ENCODE measurements around the gene PRR16.
"Not testable (repeated sequence)": the region's sequence is repeated elsewhere in the genome, so short reads cannot be mapped to it uniquely, and the experiment has no call there.

Gene PRR16

DNA sequence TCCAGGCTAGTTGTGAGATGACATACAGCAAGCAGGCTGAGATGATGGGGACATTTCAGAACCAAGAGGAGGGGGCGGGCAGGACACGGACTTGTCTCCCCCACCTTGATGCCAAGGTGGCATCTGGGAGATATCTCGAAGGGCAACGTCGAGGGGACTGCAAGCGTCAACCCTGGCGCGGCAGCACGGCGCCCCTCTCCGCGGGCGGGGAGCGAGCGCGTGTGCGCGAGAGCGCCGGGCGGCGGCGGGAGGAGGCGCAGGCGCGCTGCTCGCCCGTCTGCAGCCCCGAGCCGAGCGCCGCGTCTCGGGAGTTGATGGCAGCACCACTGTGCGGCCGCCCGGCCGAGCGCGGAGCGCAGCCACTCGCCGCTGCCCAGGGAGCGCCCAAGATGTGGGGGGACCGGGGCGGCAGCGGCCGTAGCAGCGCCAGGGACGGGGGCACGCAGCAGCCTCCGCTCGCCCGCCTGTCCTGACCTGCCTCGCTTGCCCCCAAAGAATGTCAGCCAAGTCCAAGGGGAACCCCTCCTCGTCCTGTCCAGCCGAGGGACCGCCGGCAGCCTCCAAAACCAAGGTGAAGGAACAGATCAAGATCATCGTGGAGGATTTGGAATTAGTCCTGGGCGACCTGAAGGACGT lies at the start of gene PRR16:
Gene PRR16 (plus strand): TSS at position 310 of the 636 bp plus-strand sequence.
- in situ Hi-C loops (cut with HindIII; ENCODE audit: low sequenced_read_pairs) = no loop called here

DNA sequence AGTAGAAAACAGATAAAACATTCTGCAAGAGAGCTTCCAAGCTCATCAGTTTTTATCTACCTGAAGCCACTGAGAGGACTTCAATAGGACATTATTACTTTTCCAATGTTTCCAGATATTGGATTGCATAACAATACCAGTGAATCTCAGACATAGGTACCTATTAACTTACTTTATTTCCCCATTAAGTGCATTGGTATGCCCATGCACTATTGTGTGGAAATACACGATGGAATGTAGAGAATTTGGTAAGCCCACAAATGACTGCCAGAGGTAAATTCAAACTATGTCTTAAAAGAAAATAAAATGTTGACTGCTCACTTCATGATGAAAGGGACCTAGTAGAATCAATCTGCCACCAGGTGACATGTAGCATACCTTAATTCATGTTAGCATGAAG lies 48.1 kb upstream of the PRR16 start:
- in situ Hi-C loops (cut with HindIII; ENCODE audit: low sequenced_read_pairs) = no loop called here

DNA sequence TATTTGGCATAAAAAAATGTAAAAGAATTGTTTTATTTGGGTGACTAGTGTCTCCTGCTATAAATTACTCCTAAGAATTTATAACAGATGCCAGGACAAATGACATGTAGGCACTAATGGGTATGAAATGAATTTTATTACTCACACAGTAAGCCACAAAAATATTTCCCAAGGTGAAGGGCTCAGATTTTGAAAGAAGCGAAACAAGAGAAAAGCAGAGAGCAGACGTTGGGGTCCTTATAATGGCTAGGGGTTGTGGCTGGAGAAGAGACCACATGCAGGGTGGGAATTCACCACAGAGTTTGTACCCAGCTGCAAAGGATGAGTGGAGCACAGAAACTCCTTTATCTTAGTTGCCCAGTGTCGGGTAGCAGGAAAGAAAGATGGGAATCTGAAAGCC lies 45.0 kb upstream of the PRR16 start:
- in situ Hi-C loops (cut with HindIII; ENCODE audit: low sequenced_read_pairs) = no loop called here

DNA sequence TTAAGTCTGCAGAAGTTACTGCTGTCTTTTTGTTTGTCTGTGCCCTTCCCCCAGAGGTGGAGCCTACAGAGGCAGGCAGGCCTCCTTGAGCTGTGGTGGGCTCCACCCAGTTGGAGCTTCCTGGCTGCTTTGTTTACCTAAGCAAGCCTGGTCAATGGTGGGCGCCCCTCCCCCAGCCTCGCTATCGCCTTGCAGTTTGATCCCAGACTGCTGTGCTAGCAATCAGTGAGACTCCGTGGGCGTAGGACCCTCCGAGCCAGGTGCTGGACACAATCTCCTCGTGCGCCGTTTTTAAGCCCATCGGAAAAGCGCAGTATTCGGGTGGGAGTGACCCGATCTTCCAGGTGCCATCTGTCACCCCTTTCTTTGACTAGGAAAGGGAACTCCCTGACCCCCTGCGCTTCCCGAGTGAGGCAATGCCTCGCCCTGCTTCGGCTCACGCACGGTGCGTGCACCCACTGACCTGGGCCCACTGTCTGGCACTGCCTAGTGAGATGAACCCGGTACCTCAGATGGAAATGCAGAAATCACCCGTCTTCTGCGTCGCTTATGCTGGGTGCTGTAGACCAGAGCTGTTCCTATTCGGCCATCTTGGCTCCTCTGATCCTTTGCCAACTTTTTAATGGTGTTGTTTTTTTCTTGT lies 37.3 kb upstream of the PRR16 start:
- in situ Hi-C loops (cut with HindIII; ENCODE audit: low sequenced_read_pairs) = not testable (repeated sequence)

DNA sequence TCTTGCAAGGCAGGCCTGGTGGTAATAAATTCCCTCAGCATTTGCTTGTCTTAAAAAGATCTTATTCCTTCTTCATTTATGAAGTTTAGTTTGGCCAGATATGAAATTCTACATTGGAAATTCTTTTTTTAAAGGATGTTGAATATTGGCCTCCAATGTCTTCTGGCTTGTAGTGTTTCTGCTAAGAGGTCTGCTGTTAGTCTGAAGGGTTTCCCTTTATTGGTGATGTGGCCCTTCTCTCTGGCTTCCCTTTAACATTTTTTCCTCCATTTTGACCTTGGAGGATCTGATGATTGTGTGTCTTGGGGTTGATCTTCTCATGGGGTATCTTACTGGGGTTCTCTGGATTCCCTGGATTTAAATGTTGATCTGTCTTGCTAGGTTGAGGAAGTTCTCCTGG lies 33.5 kb upstream of the PRR16 start:
- in situ Hi-C loops (cut with HindIII; ENCODE audit: low sequenced_read_pairs) = loop anchor here (5.0 kb wide), 1 partner anchor 37 kb away; no protein-coding TSS in a partner anchor

DNA sequence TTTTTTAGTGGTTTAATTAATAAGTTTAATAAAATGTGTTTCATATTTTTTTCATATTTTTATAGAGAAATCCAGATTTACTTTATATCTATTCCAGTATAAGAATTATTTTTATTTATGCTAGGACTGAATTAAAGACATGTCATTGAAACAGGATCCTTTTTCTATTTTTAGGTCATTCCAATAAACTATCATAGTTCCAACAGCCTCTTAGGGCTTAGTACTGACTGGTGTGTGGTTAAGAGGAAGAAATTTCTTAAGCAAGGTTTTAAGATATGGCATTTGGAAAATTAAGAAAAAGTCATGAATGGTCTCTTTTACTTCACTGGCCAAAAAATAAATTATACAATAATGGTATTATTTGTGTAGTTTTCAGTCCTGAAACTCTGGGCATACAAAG lies 31.2 kb upstream of the PRR16 start:
- in situ Hi-C loops (cut with HindIII; ENCODE audit: low sequenced_read_pairs) = loop anchor here (5.0 kb wide), 1 partner anchor 34 kb away; no protein-coding TSS in a partner anchor

DNA sequence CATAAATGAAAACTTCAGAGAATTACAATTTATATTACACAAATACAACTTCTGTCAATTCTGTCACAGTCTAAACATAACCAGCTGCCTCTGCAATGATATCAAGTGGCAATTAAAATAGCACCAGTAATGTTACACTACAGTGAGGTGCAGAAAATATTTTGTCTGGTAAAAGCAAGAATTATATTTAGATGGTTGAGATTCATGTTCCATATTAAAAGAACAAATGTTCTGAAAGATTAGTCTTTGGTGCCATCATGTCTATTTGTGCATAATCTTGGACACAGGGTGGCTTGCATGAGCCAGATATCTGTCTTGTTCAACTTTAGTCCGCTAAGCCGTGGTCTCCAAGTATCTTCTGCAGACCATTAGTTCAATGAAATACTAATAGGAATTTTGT lies 29.0 kb upstream of the PRR16 start:
- in situ Hi-C loops (cut with HindIII; ENCODE audit: low sequenced_read_pairs) = no loop called here

DNA sequence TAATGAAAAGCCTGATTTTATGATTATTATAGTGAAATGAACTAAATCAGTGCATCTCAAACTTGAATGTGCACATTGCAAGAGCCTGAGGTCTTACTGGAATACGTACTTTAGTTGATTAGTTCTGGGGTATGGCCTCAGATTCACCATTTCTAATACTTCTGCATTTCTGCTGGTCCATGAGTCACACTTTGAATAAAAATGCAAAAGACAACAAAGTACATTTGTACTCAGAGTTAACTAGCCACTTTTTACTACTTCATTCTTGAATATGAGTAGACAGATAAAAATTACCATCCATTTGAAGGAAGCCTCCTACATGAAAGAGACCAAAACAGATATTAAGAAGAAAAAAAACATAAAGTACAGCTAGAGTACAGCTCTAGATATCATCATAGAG lies 27.1 kb upstream of the PRR16 start:
- in situ Hi-C loops (cut with HindIII; ENCODE audit: low sequenced_read_pairs) = no loop called here

DNA sequence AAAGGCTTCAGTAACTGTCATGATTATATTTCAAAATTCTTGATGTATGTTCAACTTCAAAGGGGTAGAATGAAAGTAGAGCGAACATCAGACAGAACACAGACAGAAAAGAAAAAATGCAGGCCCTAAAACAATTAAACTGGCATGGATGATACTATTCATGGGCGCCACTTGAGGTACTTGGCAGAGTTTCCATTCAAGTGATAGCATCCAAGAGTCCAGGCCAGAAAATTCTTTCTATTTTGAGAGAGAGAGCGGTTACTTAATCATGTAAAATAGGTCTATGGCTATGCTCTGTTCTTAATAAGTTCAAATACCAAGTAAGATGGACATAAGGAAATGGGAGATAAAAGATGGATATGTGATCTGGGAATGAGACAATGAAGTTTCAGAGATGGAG lies 21.4 kb upstream of the PRR16 start:
- in situ Hi-C loops (cut with HindIII; ENCODE audit: low sequenced_read_pairs) = no loop called here

DNA sequence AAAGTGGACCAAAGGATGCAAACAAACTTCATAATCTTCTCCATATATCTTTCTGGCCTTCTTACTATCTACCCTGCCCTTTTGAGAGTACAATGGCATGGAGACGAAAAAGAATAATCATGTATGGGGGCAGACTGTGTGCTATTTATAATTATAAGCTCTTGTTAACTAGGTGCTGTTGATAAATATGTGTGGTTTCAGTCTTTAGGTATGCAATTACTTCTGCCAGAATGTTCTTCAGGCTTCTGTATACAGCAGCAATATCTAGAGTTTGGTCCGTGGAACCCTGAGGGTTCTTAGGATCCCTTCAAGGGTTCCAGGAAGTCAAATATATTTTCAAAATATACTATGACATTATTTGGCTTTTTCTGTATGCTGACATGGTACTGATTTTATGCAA lies 20.5 kb upstream of the PRR16 start:
- in situ Hi-C loops (cut with HindIII; ENCODE audit: low sequenced_read_pairs) = no loop called here

DNA sequence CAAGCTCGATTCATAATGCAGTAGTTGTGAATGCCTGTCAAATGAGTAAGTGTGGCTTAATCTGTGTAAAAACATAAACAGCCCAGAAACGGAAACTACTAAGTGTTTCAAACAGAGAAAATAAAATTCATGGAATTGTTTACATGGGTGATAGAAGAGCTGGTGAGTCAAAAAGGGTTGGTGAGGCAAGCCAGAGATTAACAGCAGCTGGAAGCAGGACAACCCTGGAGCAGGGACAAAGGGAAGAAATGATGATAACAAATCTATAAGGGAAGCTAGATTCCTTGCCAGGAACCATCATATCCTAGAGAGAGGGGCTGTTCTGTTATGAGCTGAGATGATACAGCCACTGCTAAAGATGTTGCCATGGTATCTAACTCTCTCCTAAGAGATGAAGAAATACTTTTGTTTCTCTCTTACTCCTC lies 18.0 kb upstream of the PRR16 start:
- in situ Hi-C loops (cut with HindIII; ENCODE audit: low sequenced_read_pairs) = no loop called here

DNA sequence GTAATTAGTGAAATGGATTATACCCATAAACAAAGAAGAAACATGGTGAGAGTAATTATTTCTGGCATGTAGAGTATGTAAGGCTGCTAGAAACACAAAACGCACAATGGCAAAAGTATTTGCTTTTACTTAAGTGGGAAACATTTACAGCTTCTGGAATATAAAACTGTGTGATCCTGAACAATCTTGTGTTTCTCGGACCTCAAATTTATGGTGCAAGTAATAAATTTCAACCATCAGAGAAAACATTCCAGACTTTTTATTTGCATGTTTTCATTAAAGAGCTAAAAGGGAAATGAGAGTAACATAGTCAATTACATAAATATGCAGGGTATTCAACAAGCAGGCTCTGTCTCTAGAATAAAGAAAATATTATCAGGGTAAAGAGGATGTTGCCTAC lies 17.2 kb upstream of the PRR16 start:
- in situ Hi-C loops (cut with HindIII; ENCODE audit: low sequenced_read_pairs) = no loop called here

DNA sequence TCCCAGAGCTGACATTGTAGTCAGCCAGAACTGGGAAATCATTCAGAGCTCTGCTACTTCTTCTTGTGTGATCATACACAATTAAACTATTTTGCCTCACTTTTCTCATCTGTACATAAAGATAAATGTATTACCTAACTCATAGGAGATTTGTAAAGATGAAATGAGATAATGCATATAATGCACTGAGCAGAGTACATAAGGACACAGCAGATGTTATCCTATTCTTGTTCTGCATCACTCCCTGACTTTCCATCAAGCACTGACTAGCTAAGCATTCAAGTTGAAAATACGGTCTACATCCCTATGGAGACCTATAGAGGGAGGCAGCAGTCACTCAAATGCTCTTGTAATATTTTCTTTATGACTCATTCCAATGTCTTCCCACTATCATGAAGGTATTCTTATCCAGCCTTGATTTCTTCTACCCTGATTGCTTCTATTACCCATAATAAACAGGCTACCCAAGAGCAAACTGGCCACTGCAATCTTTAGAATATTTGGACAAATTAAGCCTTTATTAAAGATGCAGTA lies 16.3 kb upstream of the PRR16 start:
- in situ Hi-C loops (cut with HindIII; ENCODE audit: low sequenced_read_pairs) = no loop called here

DNA sequence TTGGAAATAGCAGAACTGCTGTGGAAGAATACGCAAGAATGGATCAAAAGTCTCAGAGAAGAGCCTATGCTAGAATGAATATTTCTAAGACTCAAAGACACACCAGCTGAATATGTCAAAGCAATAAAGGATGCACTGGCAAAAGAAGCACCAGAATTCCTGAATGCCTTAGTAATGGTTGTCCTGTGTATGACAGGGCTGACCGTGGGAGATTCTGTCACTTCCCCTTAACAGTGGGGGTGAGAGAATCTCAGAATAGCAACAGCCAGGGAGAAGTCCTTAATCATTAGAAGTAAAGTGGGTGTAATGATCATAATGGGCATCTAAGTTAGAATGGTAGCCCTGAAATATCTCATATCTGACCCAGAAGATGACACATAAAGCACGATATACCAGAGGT lies 14.6 kb upstream of the PRR16 start:
- in situ Hi-C loops (cut with HindIII; ENCODE audit: low sequenced_read_pairs) = no loop called here

DNA sequence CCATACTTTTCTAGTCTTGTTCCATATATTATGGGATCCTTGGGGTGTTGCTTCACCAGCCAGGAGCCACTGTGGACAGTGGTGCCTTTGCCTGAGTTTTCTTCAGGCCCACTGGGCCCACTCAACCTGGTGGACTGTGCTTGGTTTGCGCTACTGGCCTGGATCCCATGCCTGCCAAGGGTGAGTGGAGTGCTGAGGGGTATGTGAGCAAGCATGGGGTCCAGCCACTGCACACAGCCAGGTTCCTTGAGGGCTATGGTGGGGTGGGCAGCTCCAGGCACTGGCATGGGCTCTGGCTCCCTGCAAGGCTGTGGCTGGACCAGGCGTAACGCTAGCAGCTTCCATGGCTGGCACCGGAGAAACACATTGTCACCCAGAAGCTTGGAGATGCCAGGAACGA lies 13.2 kb upstream of the PRR16 start:
- in situ Hi-C loops (cut with HindIII; ENCODE audit: low sequenced_read_pairs) = no loop called here

DNA sequence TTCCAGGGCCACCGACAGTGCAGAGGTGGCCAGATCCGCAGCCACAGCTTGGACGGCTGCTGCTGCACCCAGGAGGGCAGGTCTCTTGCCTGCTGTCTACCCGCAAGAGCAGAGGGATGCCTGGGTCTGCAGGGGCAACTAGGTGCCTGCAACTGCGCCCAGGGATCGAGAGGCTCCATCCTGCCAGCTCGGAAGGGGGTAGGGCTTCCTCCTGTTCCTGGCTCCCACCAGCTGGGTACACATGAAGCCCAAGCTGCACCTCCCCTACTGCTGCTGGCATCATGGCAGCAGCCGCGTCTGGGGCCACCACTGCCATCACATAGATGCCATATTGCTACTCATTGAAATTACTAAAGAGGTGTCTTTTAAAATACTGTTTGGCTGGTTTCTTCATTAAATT lies 12.7 kb upstream of the PRR16 start:
- in situ Hi-C loops (cut with HindIII; ENCODE audit: low sequenced_read_pairs) = no loop called here

DNA sequence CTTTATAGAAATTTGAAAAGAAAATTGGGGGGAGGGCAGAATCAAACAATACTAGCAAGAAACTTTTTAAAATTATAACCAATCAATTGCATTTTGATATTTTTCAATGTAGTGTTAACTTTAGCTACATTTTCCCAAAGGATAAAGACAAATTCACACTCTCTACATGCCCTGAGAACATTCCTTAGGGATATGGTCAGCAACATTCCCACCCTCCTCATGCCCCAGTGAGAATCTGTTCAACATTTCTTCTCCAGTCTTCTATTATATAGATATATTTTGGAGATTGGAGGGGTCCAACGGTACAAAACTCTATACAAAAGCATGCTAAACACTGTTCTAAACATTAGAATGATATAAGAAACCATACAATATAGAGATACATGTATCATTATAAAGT lies 11.6 kb upstream of the PRR16 start:
- in situ Hi-C loops (cut with HindIII; ENCODE audit: low sequenced_read_pairs) = no loop called here

DNA sequence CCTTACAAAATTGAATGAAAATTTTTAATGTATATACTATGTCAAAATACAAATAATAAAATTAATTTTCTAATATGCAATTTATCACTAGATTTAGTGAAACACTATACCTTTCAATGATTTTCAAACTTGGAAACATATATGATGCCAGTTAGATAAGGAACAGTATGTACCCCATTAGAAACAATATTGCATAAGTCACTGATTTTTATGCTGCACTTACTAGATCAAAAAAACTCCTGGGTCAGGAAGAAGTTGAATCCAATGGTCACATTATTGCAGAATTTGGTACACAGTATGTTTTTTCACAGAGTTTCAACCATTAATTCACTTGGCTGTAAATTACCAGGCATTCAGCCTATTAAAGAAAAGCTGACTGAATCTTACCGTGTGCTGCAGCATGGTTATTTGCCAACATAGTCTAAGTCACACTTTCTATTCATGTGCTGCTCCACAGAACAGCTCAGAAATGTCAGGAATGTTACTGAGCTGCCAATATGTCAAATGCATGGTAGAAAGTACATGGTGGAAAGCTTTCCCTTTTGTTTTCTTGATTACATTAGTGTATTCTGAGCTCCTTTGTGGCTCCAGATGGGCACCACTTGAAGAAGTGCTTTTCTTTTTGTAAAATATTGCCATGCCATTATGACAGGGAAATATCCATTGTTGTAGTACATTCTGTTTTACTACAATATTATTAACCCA lies 9.9 kb upstream of the PRR16 start:
- in situ Hi-C loops (cut with HindIII; ENCODE audit: low sequenced_read_pairs) = no loop called here

DNA sequence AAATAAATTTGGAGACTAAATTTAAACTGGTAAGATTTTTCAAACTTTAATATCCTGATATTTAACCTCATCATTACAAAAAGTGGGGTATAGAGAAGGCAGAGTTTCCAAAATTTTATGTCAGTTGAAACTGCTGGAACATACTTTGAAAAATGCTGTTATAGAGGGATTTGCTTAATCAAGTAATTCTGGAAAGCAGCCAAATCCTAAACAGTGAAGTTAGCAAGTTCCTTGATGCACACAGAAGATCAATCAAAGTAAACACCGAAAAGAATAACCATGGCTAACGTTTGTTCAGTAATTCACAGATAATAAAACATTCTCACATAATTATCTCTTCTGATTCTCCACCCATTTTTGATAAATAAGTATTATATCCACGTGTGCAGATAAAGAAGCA lies 8.1 kb upstream of the PRR16 start:
- in situ Hi-C loops (cut with HindIII; ENCODE audit: low sequenced_read_pairs) = no loop called here

DNA sequence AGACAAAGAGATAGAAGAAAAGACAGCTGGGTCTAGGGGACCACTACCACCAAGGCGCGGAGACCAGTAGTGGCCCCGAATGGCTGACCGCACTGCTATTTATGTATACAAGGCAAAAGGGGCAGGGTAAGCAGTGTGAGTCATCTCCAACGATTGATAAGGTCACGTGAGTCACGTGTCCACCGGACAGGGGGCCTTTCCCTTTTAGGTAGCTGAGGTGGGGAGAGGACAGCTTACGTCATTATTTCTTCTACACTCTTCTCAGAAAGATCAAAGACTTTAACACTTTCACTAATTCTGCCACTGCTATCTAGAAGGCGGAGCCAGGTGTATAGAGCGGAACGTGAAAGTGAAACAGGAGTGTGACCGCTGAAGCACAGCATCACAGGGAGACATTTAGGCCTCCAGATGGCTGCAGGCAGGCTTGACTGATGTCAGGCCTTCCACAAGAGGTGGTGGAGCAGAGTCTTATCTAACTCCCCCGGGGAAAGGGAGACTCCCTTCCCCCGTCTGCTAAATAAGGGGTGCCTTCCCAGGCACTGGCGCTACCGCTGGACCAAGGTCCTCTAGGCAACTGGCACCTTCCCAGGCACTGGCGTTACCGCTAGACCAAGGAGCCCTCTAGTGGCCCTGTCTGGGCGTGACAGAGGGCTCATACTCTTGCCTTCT lies 6.1 kb upstream of the PRR16 start:
- in situ Hi-C loops (cut with HindIII; ENCODE audit: low sequenced_read_pairs) = no loop called here

DNA sequence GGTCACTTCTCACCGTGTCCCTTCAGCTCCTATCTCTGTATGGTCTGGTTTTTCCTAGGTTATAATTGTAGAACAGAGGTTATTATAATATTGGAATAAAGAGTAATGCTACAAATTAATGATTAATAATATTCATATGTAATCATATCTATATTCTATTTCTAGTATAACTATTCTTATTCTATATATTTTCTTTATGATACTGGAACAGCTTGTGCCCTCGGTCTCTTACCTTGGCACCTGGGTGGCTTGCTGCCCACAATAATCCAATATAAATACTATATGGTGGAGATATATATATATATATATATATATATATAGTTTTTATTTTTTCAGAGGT lies 5.6 kb upstream of the PRR16 start:
- in situ Hi-C loops (cut with HindIII; ENCODE audit: low sequenced_read_pairs) = not testable (repeated sequence)

DNA sequence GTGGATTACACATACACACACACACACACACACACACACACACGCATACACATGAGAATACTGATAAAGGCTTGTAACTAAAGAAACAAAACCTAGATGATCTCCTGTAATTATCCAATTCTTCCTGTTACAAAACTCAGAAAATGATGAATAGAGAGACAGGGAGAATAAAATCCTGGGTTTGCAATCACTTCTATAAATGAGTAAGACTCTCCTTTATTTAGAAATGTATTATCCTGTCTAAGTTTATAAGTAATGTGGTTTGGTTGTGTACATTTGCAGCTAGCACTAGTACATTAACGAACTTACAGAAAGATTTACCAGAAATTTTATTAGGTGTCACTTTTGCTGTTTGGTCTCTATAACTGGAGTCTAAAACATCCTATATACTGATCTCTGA lies 2.8 kb upstream of the PRR16 start:
- in situ Hi-C loops (cut with HindIII; ENCODE audit: low sequenced_read_pairs) = no loop called here
